ENCODE measurements around the gene TLCD4.
"Not testable (repeated sequence)": the region's sequence is repeated elsewhere in the genome, so short reads cannot be mapped to it uniquely, and the experiment has no call there.

The TLCD4 gene

GRCh38 chr1:95089650-95090287 lies 27.4 kb upstream of the TLCD4 start:
- H3K36me3 ChIP-seq (ENCODE audit: control insufficient read depth, insufficient read depth, low read length), result no peaks in the 10 kb centered on the region
- no peaks in the 10 kb centered on the region for H3K79me2 ChIP-seq (ENCODE audit: control insufficient read depth, insufficient read depth, low read length)
- no peaks in the 10 kb centered on the region for H3K79me1 ChIP-seq (ENCODE audit: low read length)
- H3K18ac ChIP-seq (ENCODE audit: low read length), result no peak overlapping the region
- peak; percentile 43 for DNase-seq
- H3K4me3 ChIP-seq (ENCODE audit: low read length), result no peak overlapping the region
- H3K4ac ChIP-seq (ENCODE audit: low read depth, low read length), result no peak overlapping the region
- no peak overlapping the region for H3K27ac ChIP-seq (ENCODE audit: low read depth, low read length)
- no CpG with 5 or more reads among the region's 6 CpGs for WGBS (ENCODE audit: extremely low coverage, insufficient coverage, low lambda C conversion rate)
- H3K9ac ChIP-seq (ENCODE audit: low read length), result no peak overlapping the region
- H3K27me3 ChIP-seq (ENCODE audit: insufficient read depth, low read length, poor library complexity), result no peaks in the 10 kb centered on the region
- no peak overlapping the region for H4K8ac ChIP-seq (ENCODE audit: low read depth, low read length)
- no peak overlapping the region for H2BK15ac ChIP-seq (replicated peaks; ENCODE audit: low read depth)
- no peak overlapping the region for H2BK120ac ChIP-seq (ENCODE audit: low read depth, low read length)
- no peak overlapping the region for H2BK5ac ChIP-seq (ENCODE audit: low read length)
- no peak overlapping the region for H3K56ac ChIP-seq (ENCODE audit: low read length)
- H3K4me2 ChIP-seq (ENCODE audit: low read length), result no peak overlapping the region
- H2AK5ac ChIP-seq (ENCODE audit: low read length), result no peak overlapping the region
- H3K4me1 ChIP-seq (ENCODE audit: control insufficient read depth, low read depth, low read length), result peaks cover 9% of the 10 kb centered on the region
- H4K5ac ChIP-seq (ENCODE audit: low read length), result no peak overlapping the region
- H3K23ac ChIP-seq (ENCODE audit: low read length), result no peak overlapping the region

- not testable (repeated sequence) for H2BK15ac ChIP-seq (replicated peaks; ENCODE audit: low read depth); H3K79me1 ChIP-seq (ENCODE audit: low read length); H2BK5ac ChIP-seq (ENCODE audit: low read length); H2BK120ac ChIP-seq (ENCODE audit: low read depth, low read length); H3K27me3 ChIP-seq (ENCODE audit: insufficient read depth, low read length, poor library complexity); H3K9ac ChIP-seq (ENCODE audit: low read length); H3K4me3 ChIP-seq (ENCODE audit: low read length); H4K8ac ChIP-seq (ENCODE audit: low read depth, low read length); DNase-seq; H2AK5ac ChIP-seq (ENCODE audit: low read length); H3K27ac ChIP-seq (ENCODE audit: low read depth, low read length); H3K56ac ChIP-seq (ENCODE audit: low read length); H4K5ac ChIP-seq (ENCODE audit: low read length); H3K4me1 ChIP-seq (ENCODE audit: control insufficient read depth, low read depth, low read length); H3K36me3 ChIP-seq (ENCODE audit: control insufficient read depth, insufficient read depth, low read length); H3K79me2 ChIP-seq (ENCODE audit: control insufficient read depth, insufficient read depth, low read length); H3K4ac ChIP-seq (ENCODE audit: low read depth, low read length); H3K18ac ChIP-seq (ENCODE audit: low read length); H3K4me2 ChIP-seq (ENCODE audit: low read length); H3K23ac ChIP-seq (ENCODE audit: low read length)
- no CpG with 5 or more reads among the region's 28 CpGs for WGBS (ENCODE audit: extremely low coverage, insufficient coverage, low lambda C conversion rate)
Measured at GRCh38 chr1:95091290-95091689, 25.9 kb upstream of the TLCD4 start.

- not testable (repeated sequence) for H2BK5ac ChIP-seq (ENCODE audit: low read length); H3K36me3 ChIP-seq (ENCODE audit: control insufficient read depth, insufficient read depth, low read length); H3K23ac ChIP-seq (ENCODE audit: low read length); DNase-seq; H3K9ac ChIP-seq (ENCODE audit: low read length); H2BK120ac ChIP-seq (ENCODE audit: low read depth, low read length); H3K79me2 ChIP-seq (ENCODE audit: control insufficient read depth, insufficient read depth, low read length); H2AK5ac ChIP-seq (ENCODE audit: low read length); H3K4me1 ChIP-seq (ENCODE audit: control insufficient read depth, low read depth, low read length); H3K18ac ChIP-seq (ENCODE audit: low read length); H4K8ac ChIP-seq (ENCODE audit: low read depth, low read length); H4K5ac ChIP-seq (ENCODE audit: low read length); H3K4me3 ChIP-seq (ENCODE audit: low read length); H3K56ac ChIP-seq (ENCODE audit: low read length); H3K27me3 ChIP-seq (ENCODE audit: insufficient read depth, low read length, poor library complexity); H2BK15ac ChIP-seq (replicated peaks; ENCODE audit: low read depth); H3K79me1 ChIP-seq (ENCODE audit: low read length); H3K4me2 ChIP-seq (ENCODE audit: low read length); H3K4ac ChIP-seq (ENCODE audit: low read depth, low read length); H3K27ac ChIP-seq (ENCODE audit: low read depth, low read length)
Measured at GRCh38 chr1:95092891-95093290, 24.3 kb upstream of the TLCD4 start.

- no peaks in the 10 kb centered on the region for H3K36me3 ChIP-seq (ENCODE audit: control insufficient read depth, insufficient read depth, low read length)
- H3K18ac ChIP-seq (ENCODE audit: low read length), result no peak overlapping the region
- H3K4me1 ChIP-seq (ENCODE audit: control insufficient read depth, low read depth, low read length), result no peaks in the 10 kb centered on the region
- H2BK15ac ChIP-seq (replicated peaks; ENCODE audit: low read depth), result no peak overlapping the region
- H3K23ac ChIP-seq (ENCODE audit: low read length), result no peak overlapping the region
- H2BK120ac ChIP-seq (ENCODE audit: low read depth, low read length), result no peak overlapping the region
- WGBS (ENCODE audit: extremely low coverage, insufficient coverage, low lambda C conversion rate), result no CpG with 5 or more reads among the region's 1 CpG
- no peaks in the 10 kb centered on the region for H3K79me1 ChIP-seq (ENCODE audit: low read length)
- H3K27me3 ChIP-seq (ENCODE audit: insufficient read depth, low read length, poor library complexity), result no peaks in the 10 kb centered on the region
- H4K8ac ChIP-seq (ENCODE audit: low read depth, low read length), result no peak overlapping the region
- H2AK5ac ChIP-seq (ENCODE audit: low read length), result no peak overlapping the region
- no peak overlapping the region for H3K9ac ChIP-seq (ENCODE audit: low read length)
- H3K79me2 ChIP-seq (ENCODE audit: control insufficient read depth, insufficient read depth, low read length), result no peaks in the 10 kb centered on the region
- no peak overlapping the region for H2BK5ac ChIP-seq (ENCODE audit: low read length)
- no peak for DNase-seq
- no peak overlapping the region for H3K56ac ChIP-seq (ENCODE audit: low read length)
- no peak overlapping the region for H4K5ac ChIP-seq (ENCODE audit: low read length)
- no peak overlapping the region for H3K4me2 ChIP-seq (ENCODE audit: low read length)
- no peak overlapping the region for H3K4ac ChIP-seq (ENCODE audit: low read depth, low read length)
- no peak overlapping the region for H3K4me3 ChIP-seq (ENCODE audit: low read length)
- H3K27ac ChIP-seq (ENCODE audit: low read depth, low read length), result no peak overlapping the region
Measured at GRCh38 chr1:95093296-95093695, 23.9 kb upstream of the TLCD4 start.

GRCh38 chr1:95094923-95095322 lies 22.2 kb upstream of the TLCD4 start:
- WGBS (ENCODE audit: extremely low coverage, insufficient coverage, low lambda C conversion rate), result no CpG with 5 or more reads among the region's 2 CpGs
- Histone ChIP-seq H3K79me2 (ENCODE audit: control insufficient read depth, insufficient read depth, low read length) (no peaks in the 10 kb centered on the region), H3K23ac (ENCODE audit: low read length) (no peak overlapping the region), H3K79me1 (ENCODE audit: low read length) (no peaks in the 10 kb centered on the region), H3K27me3 (ENCODE audit: insufficient read depth, low read length, poor library complexity) (no peaks in the 10 kb centered on the region), H2AK5ac (ENCODE audit: low read length) (no peak overlapping the region), H3K18ac (ENCODE audit: low read length) (no peak overlapping the region), H3K27ac (ENCODE audit: low read depth, low read length) (no peak overlapping the region), H4K5ac (ENCODE audit: low read length) (no peak overlapping the region), H3K36me3 (ENCODE audit: control insufficient read depth, insufficient read depth, low read length) (no peaks in the 10 kb centered on the region), H3K56ac (ENCODE audit: low read length) (no peak overlapping the region), H3K4me3 (ENCODE audit: low read length) (no peak overlapping the region), H2BK15ac (replicated peaks; ENCODE audit: low read depth) (no peak overlapping the region), H3K4me2 (ENCODE audit: low read length) (no peak overlapping the region), H2BK5ac (ENCODE audit: low read length) (no peak overlapping the region), H3K4ac (ENCODE audit: low read depth, low read length) (no peak overlapping the region), H3K4me1 (ENCODE audit: control insufficient read depth, low read depth, low read length) (no peaks in the 10 kb centered on the region), H2BK120ac (ENCODE audit: low read depth, low read length) (no peak overlapping the region), H3K9ac (ENCODE audit: low read length) (no peak overlapping the region), H4K8ac (ENCODE audit: low read depth, low read length) (no peak overlapping the region)
- no peak for DNase-seq

GRCh38 chr1:95095833-95096217 lies 21.3 kb upstream of the TLCD4 start:
- Histone ChIP-seq H4K8ac (ENCODE audit: low read depth, low read length) (no peak overlapping the region), H3K56ac (ENCODE audit: low read length) (no peak overlapping the region), H2BK120ac (ENCODE audit: low read depth, low read length) (no peak overlapping the region), H3K4me2 (ENCODE audit: low read length) (no peak overlapping the region), H2BK15ac (replicated peaks; ENCODE audit: low read depth) (no peak overlapping the region), H2AK5ac (ENCODE audit: low read length) (no peak overlapping the region), H3K27ac (ENCODE audit: low read depth, low read length) (no peak overlapping the region), H3K79me2 (ENCODE audit: control insufficient read depth, insufficient read depth, low read length) (no peaks in the 10 kb centered on the region), H3K4me1 (ENCODE audit: control insufficient read depth, low read depth, low read length) (no peaks in the 10 kb centered on the region), H3K79me1 (ENCODE audit: low read length) (no peaks in the 10 kb centered on the region), H3K36me3 (ENCODE audit: control insufficient read depth, insufficient read depth, low read length) (no peaks in the 10 kb centered on the region), H3K23ac (ENCODE audit: low read length) (no peak overlapping the region), H3K27me3 (ENCODE audit: insufficient read depth, low read length, poor library complexity) (no peaks in the 10 kb centered on the region), H2BK5ac (ENCODE audit: low read length) (no peak overlapping the region), H3K18ac (ENCODE audit: low read length) (no peak overlapping the region), H3K4ac (ENCODE audit: low read depth, low read length) (no peak overlapping the region), H3K4me3 (ENCODE audit: low read length) (no peak overlapping the region), H4K5ac (ENCODE audit: low read length) (no peak overlapping the region), H3K9ac (ENCODE audit: low read length) (no peak overlapping the region)
- DNase-seq, result no peak
- WGBS (ENCODE audit: extremely low coverage, insufficient coverage, low lambda C conversion rate), result no CpG with 5 or more reads among the region's 2 CpGs

Measured in mesendoderm (in vitro differentiated cells).